NB4 (cell line): ENCODE data around the gene BLACAT1.

Experiments
- TF ChIP-seq, protein P1 (sequence below): IDR thresholded peaks from one replicate; pipeline ENCODE4 v1.5.1; 2012; ENCODE audit warnings: low read depth, low read length
- TF ChIP-seq, protein P2 (sequence below): IDR thresholded peaks from 2 replicates; pipeline ENCODE4 v1.6.1; 2011; ENCODE audit warnings: low read depth, low read length

DNA sequence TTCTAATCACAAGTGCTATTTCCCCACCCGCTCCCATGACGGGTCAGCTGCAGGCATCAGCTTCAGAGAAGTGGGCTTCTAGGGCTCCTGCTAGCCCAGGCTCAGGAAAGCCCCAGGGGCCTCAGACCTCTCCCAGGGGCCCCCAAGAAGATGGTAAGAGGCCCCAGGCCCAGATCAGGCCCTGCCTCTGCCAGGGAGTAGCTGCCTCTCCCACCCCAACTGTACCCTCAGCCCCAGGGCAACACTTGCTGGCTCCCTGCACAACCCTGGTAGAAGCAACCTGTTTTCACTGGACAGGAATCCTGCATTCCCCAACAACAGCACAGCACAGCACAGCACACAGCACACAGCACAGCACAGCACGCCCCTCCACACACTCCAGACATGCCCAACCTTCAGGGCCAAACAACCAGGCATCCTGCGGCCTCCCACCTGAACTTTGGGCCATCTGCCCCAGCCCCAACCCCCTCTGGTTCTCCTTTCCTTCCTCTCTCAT lies 6.5 kb downstream of the BLACAT1 start:
- TF ChIP-seq, protein P1, sequence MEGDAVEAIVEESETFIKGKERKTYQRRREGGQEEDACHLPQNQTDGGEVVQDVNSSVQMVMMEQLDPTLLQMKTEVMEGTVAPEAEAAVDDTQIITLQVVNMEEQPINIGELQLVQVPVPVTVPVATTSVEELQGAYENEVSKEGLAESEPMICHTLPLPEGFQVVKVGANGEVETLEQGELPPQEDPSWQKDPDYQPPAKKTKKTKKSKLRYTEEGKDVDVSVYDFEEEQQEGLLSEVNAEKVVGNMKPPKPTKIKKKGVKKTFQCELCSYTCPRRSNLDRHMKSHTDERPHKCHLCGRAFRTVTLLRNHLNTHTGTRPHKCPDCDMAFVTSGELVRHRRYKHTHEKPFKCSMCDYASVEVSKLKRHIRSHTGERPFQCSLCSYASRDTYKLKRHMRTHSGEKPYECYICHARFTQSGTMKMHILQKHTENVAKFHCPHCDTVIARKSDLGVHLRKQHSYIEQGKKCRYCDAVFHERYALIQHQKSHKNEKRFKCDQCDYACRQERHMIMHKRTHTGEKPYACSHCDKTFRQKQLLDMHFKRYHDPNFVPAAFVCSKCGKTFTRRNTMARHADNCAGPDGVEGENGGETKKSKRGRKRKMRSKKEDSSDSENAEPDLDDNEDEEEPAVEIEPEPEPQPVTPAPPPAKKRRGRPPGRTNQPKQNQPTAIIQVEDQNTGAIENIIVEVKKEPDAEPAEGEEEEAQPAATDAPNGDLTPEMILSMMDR, result no peak
- TF ChIP-seq, protein P2, sequence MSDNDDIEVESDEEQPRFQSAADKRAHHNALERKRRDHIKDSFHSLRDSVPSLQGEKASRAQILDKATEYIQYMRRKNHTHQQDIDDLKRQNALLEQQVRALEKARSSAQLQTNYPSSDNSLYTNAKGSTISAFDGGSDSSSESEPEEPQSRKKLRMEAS, result no peak
